ENCODE data around the gene RADIL.
A peak's percentile ranks its signal among the peaks of the same experiment; 100 is the strongest.

Gene RADIL

GRCh38 chr7:4786015-4786414 lies 97.5 kb downstream of the RADIL start:
- H3K27me3 ChIP-seq (ENCODE audit: low read depth, low read length): no peaks in the 10 kb centered on the region
- H3K36me3 ChIP-seq (ENCODE audit: control insufficient read depth in 1 of 2, insufficient read depth in 2 of 2, low read length in 2 of 2): peaks cover 33 to 96% of the 10 kb centered on the region in 2 donors
- H3K27ac ChIP-seq (ENCODE audit: low read length): no peak overlapping the region
- H3K9me3 ChIP-seq (ENCODE audit: control insufficient read depth in 1 of 2, low read length in 2 of 2): no peaks in the 10 kb centered on the region
- no peak overlapping the region for H3K4me3 ChIP-seq (ENCODE audit: low read depth in 1 of 2, low read length in 2 of 2)
- no peaks in the 10 kb centered on the region for H3K4me1 ChIP-seq (ENCODE audit: control insufficient read depth in 1 of 2, insufficient read depth in 2 of 2, low read length in 2 of 2)

- Histone ChIP-seq H3K27ac (ENCODE audit: low read length) (no peak overlapping the region), H3K4me1 (ENCODE audit: control insufficient read depth in 1 of 2, insufficient read depth in 2 of 2, low read length in 2 of 2) (no peaks in the 10 kb centered on the region), H3K36me3 (ENCODE audit: control insufficient read depth in 1 of 2, insufficient read depth in 2 of 2, low read length in 2 of 2) (peaks cover 33 to 93% of the 10 kb centered on the region in 2 donors), H3K27me3 (ENCODE audit: low read depth, low read length) (no peaks in the 10 kb centered on the region), H3K4me3 (ENCODE audit: low read depth in 1 of 2, low read length in 2 of 2) (no peak overlapping the region), H3K9me3 (ENCODE audit: control insufficient read depth in 1 of 2, low read length in 2 of 2) (no peaks in the 10 kb centered on the region)
Measured at GRCh38 chr7:4785371-4785770, 98.1 kb downstream of the RADIL start.

- Histone ChIP-seq H3K4me3 (ENCODE audit: low read depth in 1 of 2, low read length in 2 of 2) (no peak overlapping the region), H3K36me3 (ENCODE audit: control insufficient read depth in 1 of 2, insufficient read depth in 2 of 2, low read length in 2 of 2) (peaks cover 33 to 92% of the 10 kb centered on the region in 2 donors), H3K9me3 (ENCODE audit: control insufficient read depth in 1 of 2, low read length in 2 of 2) (no peaks in the 10 kb centered on the region), H3K27ac (ENCODE audit: low read length) (no peak overlapping the region), H3K27me3 (ENCODE audit: low read depth, low read length) (no peaks in the 10 kb centered on the region), H3K4me1 (ENCODE audit: control insufficient read depth in 1 of 2, insufficient read depth in 2 of 2, low read length in 2 of 2) (no peaks in the 10 kb centered on the region)
Measured at GRCh38 chr7:4784799-4785198, 98.7 kb downstream of the RADIL start.

- Histone ChIP-seq H3K36me3 (ENCODE audit: control insufficient read depth in 1 of 2, insufficient read depth in 2 of 2, low read length in 2 of 2) (peaks cover 33 to 82% of the 10 kb centered on the region in 2 donors), H3K4me3 (ENCODE audit: low read depth in 1 of 2, low read length in 2 of 2) (no peak overlapping the region), H3K27me3 (ENCODE audit: low read depth, low read length) (no peaks in the 10 kb centered on the region), H3K27ac (ENCODE audit: low read length) (no peak overlapping the region), H3K4me1 (ENCODE audit: control insufficient read depth in 1 of 2, insufficient read depth in 2 of 2, low read length in 2 of 2) (no peaks in the 10 kb centered on the region), H3K9me3 (ENCODE audit: control insufficient read depth in 1 of 2, low read length in 2 of 2) (no peaks in the 10 kb centered on the region)
Measured at GRCh38 chr7:4783762-4784351, 99.7 kb downstream of the RADIL start.

GRCh38 chr7:4783292-4783652 lies 100.2 kb downstream of the RADIL start:
- Histone ChIP-seq H3K27ac (ENCODE audit: low read length) (no peak overlapping the region), H3K36me3 (ENCODE audit: control insufficient read depth in 1 of 2, insufficient read depth in 2 of 2, low read length in 2 of 2) (peaks cover 30 to 77% of the 10 kb centered on the region in 2 donors), H3K9me3 (ENCODE audit: control insufficient read depth in 1 of 2, low read length in 2 of 2) (no peaks in the 10 kb centered on the region), H3K4me3 (ENCODE audit: low read depth in 1 of 2, low read length in 2 of 2) (no peak overlapping the region), H3K27me3 (ENCODE audit: low read depth, low read length) (no peaks in the 10 kb centered on the region), H3K4me1 (ENCODE audit: control insufficient read depth in 1 of 2, insufficient read depth in 2 of 2, low read length in 2 of 2) (peaks cover 0 to 2% of the 10 kb centered on the region in 2 donors)

- Histone ChIP-seq H3K27me3 (ENCODE audit: low read depth, low read length) (no peaks in the 10 kb centered on the region), H3K36me3 (ENCODE audit: control insufficient read depth in 1 of 2, insufficient read depth in 2 of 2, low read length in 2 of 2) (peaks cover 29 to 70% of the 10 kb centered on the region in 2 donors), H3K27ac (ENCODE audit: low read length) (no peak overlapping the region), H3K4me1 (ENCODE audit: control insufficient read depth in 1 of 2, insufficient read depth in 2 of 2, low read length in 2 of 2) (peaks cover 0 to 9% of the 10 kb centered on the region in 2 donors), H3K9me3 (ENCODE audit: control insufficient read depth in 1 of 2, low read length in 2 of 2) (no peaks in the 10 kb centered on the region), H3K4me3 (ENCODE audit: low read depth in 1 of 2, low read length in 2 of 2) (no peak overlapping the region)
Measured at GRCh38 chr7:4782333-4783291, 100.9 kb downstream of the RADIL start.

- peaks cover 5 to 18% of the 10 kb centered on the region in 2 donors for H3K4me1 ChIP-seq (ENCODE audit: control insufficient read depth in 1 of 2, insufficient read depth in 2 of 2, low read length in 2 of 2)
- no peaks in the 10 kb centered on the region for H3K27me3 ChIP-seq (ENCODE audit: low read depth, low read length)
- H3K9me3 ChIP-seq (ENCODE audit: control insufficient read depth in 1 of 2, low read length in 2 of 2): no peaks in the 10 kb centered on the region
- no peak overlapping the region for H3K4me3 ChIP-seq (ENCODE audit: low read depth in 1 of 2, low read length in 2 of 2)
- peaks cover 28 to 59% of the 10 kb centered on the region in 2 donors for H3K36me3 ChIP-seq (ENCODE audit: control insufficient read depth in 1 of 2, insufficient read depth in 2 of 2, low read length in 2 of 2)
- no peak overlapping the region for H3K27ac ChIP-seq (ENCODE audit: low read length)
Measured at GRCh38 chr7:4781366-4782069, 102.0 kb downstream of the RADIL start.

- no peaks in the 10 kb centered on the region for H3K27me3 ChIP-seq (ENCODE audit: low read depth, low read length)
- no peak overlapping the region for H3K27ac ChIP-seq (ENCODE audit: low read length)
- no peak overlapping the region for H3K4me3 ChIP-seq (ENCODE audit: low read depth in 1 of 2, low read length in 2 of 2)
- H3K9me3 ChIP-seq (ENCODE audit: control insufficient read depth in 1 of 2, low read length in 2 of 2): no peaks in the 10 kb centered on the region
- peaks cover 21 to 41% of the 10 kb centered on the region in 2 donors for H3K36me3 ChIP-seq (ENCODE audit: control insufficient read depth in 1 of 2, insufficient read depth in 2 of 2, low read length in 2 of 2)
- H3K4me1 ChIP-seq (ENCODE audit: control insufficient read depth in 1 of 2, insufficient read depth in 2 of 2, low read length in 2 of 2): peaks cover 11 to 28% of the 10 kb centered on the region in 2 donors
Measured at GRCh38 chr7:4779118-4779517, 104.4 kb downstream of the RADIL start.

- H3K27ac ChIP-seq (ENCODE audit: low read length): peak overlapping the region; percentile 98
Measured at GRCh38 chr7:4775848-4776623, 107.5 kb downstream of the RADIL start.

GRCh38 chr7:4775250-4775847 lies 108.2 kb downstream of the RADIL start, which contains the start of gene AP5Z1:
TSS of gene AP5Z1 (plus strand) at chr7:4775623. CDS start at chr7:4775716, 93 bp downstream.
- H3K9me3 ChIP-seq (ENCODE audit: control insufficient read depth in 1 of 2, low read length in 2 of 2): no peaks in the 10 kb centered on the region
- H3K4me1 ChIP-seq (ENCODE audit: control insufficient read depth in 1 of 2, insufficient read depth in 2 of 2, low read length in 2 of 2): peaks cover 11 to 38% of the 10 kb centered on the region in 2 donors
- H3K36me3 ChIP-seq (ENCODE audit: control insufficient read depth in 1 of 2, insufficient read depth in 2 of 2, low read length in 2 of 2): peaks cover 0 to 6% of the 10 kb centered on the region in 2 donors
- peak within 1 kb of the TSS; percentile 98 for H3K27ac ChIP-seq (ENCODE audit: low read length)
- no peaks in the 10 kb centered on the region for H3K27me3 ChIP-seq (ENCODE audit: low read depth, low read length)
- peak within 1 kb of the TSS; percentile 94 to 98 for H3K4me3 ChIP-seq (ENCODE audit: low read depth in 1 of 2, low read length in 2 of 2)

More at GRCh38 chr7:4775848-4776623, 107.5 kb downstream of the RADIL start:
- peaks cover 0 to 10% of the 10 kb centered on the region in 2 donors for H3K36me3 ChIP-seq (ENCODE audit: control insufficient read depth in 1 of 2, insufficient read depth in 2 of 2, low read length in 2 of 2)
- H3K4me1 ChIP-seq (ENCODE audit: control insufficient read depth in 1 of 2, insufficient read depth in 2 of 2, low read length in 2 of 2): peaks cover 11 to 35% of the 10 kb centered on the region in 2 donors
- no peaks in the 10 kb centered on the region for H3K9me3 ChIP-seq (ENCODE audit: control insufficient read depth in 1 of 2, low read length in 2 of 2)
- peak overlapping the region; percentile 94 to 98 for H3K4me3 ChIP-seq (ENCODE audit: low read depth in 1 of 2, low read length in 2 of 2)
- no peaks in the 10 kb centered on the region for H3K27me3 ChIP-seq (ENCODE audit: low read depth, low read length)

Measured in muscle layer of duodenum (tissue), 2 donors.